Urinary bladder (tissue), 4 donors: ENCODE data around the gene ZNG1C. TPM values are rescaled to one million over a fixed set of nuclear protein-coding genes. Genes with fewer than 3 reads are reported as not detected.
"Not testable (repeated sequence)": the region's sequence is repeated elsewhere in the genome, so short reads cannot be mapped to it uniquely, and the experiment has no call there.

ENCODE experiments used
- DNase-seq: peaks from one replicate; pipeline ENCODE4 v3.0.0-alpha.2; 2015; ENCODE audit errors: extremely low spot score
- H3K27ac ChIP-seq: one replicate; pipeline ENCODE4 v1.5.1; 2013; ENCODE audit warnings: low read depth, mild to moderate bottlenecking, moderate library complexity
- H3K36me3 ChIP-seq: one replicate; pipeline ENCODE4 v1.6.1; 2013; ENCODE audit warnings: mild to moderate bottlenecking, moderate library complexity; ENCODE audit not compliant: insufficient read depth
- H3K4me1 ChIP-seq: one replicate; pipeline ENCODE4 v1.6.1; 2013; ENCODE audit warnings: mild to moderate bottlenecking, moderate library complexity; ENCODE audit not compliant: insufficient read depth
- H3K4me3 ChIP-seq: one replicate; pipeline ENCODE4 v1.5.1; 2013; ENCODE audit warnings: low read depth, low read length
- WGBS: extraction: QIAGEN DNeasy Blood & Tissue Kit; methylation state at CpG from one replicate; pipeline ENCODE4 v1.1.7; 2013; 5-methylcytosine and 5-hydroxymethylcytosine counted together
- polyA plus RNA-seq: library from polyadenylated mRNA; stranded (reverse); fragments of 200-250 nt; gene quantifications from one replicate; pipeline ENCODE4 v1.2.3, GENCODE V29; 2013
- total RNA-seq: library from RNA; depleted of rRNA; stranded (reverse); fragments of >200 nt; gene quantifications from one replicate; pipeline ENCODE4 v1.2.3, GENCODE V29; 2014
- donor health status: healthy with polysubstance abuse.
- donor health status: healthy.

Gene ZNG1C
- total and polyA plus RNA-seq, 2 donors: 10.7 to 44.4 TPM

- H3K36me3 ChIP-seq, DNase-seq, H3K4me3 ChIP-seq, H3K27ac ChIP-seq, H3K4me1 ChIP-seq: not testable (repeated sequence)
- 5% methylated on average over 6 of the region's 20 CpGs for WGBS
Measured at GRCh38 chr9:68324518-68324917, 82.7 kb downstream of the ZNG1C start.

GRCh38 chr9:68329106-68329505 lies 87.3 kb downstream of the ZNG1C start:
- not testable (repeated sequence) for H3K4me1 ChIP-seq, DNase-seq, H3K36me3 ChIP-seq, H3K4me3 ChIP-seq, H3K27ac ChIP-seq
- WGBS: 73% methylated on average over 2 of the region's 4 CpGs

GRCh38 chr9:68330531-68331173 lies 88.9 kb downstream of the ZNG1C start:
- WGBS: 81% methylated on average over 7 of the region's 11 CpGs
- H3K36me3 ChIP-seq, H3K4me3 ChIP-seq, H3K27ac ChIP-seq, DNase-seq, H3K4me1 ChIP-seq: not testable (repeated sequence)

- H3K4me3 ChIP-seq, DNase-seq, H3K4me1 ChIP-seq, H3K36me3 ChIP-seq, H3K27ac ChIP-seq: not testable (repeated sequence)
- 89% methylated on average over 1 of the region's 1 CpG for WGBS
Measured at GRCh38 chr9:68332122-68332521, 90.3 kb downstream of the ZNG1C start.

GRCh38 chr9:68335935-68336334 lies 94.2 kb downstream of the ZNG1C start:
- H3K27ac ChIP-seq, H3K4me3 ChIP-seq, DNase-seq, H3K36me3 ChIP-seq, H3K4me1 ChIP-seq: not testable (repeated sequence)
- WGBS: 63% methylated on average over 2 of the region's 3 CpGs

- not testable (repeated sequence) for H3K4me1 ChIP-seq, H3K36me3 ChIP-seq, H3K27ac ChIP-seq, H3K4me3 ChIP-seq, DNase-seq
- 29% methylated on average over 5 of the region's 10 CpGs for WGBS
Measured at GRCh38 chr9:68336639-68337339, 95.0 kb downstream of the ZNG1C start.

- DNase-seq, H3K36me3 ChIP-seq, H3K4me1 ChIP-seq, H3K4me3 ChIP-seq, H3K27ac ChIP-seq: not testable (repeated sequence)
- WGBS: 93% methylated on average over 7 of the region's 7 CpGs
Measured at GRCh38 chr9:68338000-68338399, 96.2 kb downstream of the ZNG1C start.

- WGBS: 11% methylated on average over 4 of the region's 10 CpGs
- not testable (repeated sequence) for H3K4me3 ChIP-seq, H3K27ac ChIP-seq, H3K4me1 ChIP-seq, DNase-seq, H3K36me3 ChIP-seq
Measured at GRCh38 chr9:68342265-68343025, 100.7 kb downstream of the ZNG1C start.

- not testable (repeated sequence) for H3K36me3 ChIP-seq, H3K27ac ChIP-seq, DNase-seq, H3K4me1 ChIP-seq, H3K4me3 ChIP-seq
- 33% methylated on average over 3 of the region's 4 CpGs for WGBS
Measured at GRCh38 chr9:68343242-68343641, 101.5 kb downstream of the ZNG1C start.

GRCh38 chr9:68343992-68344391 lies 102.2 kb downstream of the ZNG1C start:
- H3K4me3 ChIP-seq, DNase-seq, H3K27ac ChIP-seq, H3K36me3 ChIP-seq, H3K4me1 ChIP-seq: not testable (repeated sequence)
- WGBS: 22% methylated on average over 3 of the region's 4 CpGs

Other genes with a start within 250 kb of the ZNG1C start
- not detected for gene FOXD4L3, start 60.9 kb downstream of the ZNG1C start, total RNA-seq
- not detected for gene FOXD4L3, start 60.9 kb downstream of the ZNG1C start, polyA plus RNA-seq
- gene PGM5, start 114.6 kb downstream of the ZNG1C start, total RNA-seq: 206 TPM
- gene PGM5, start 114.6 kb downstream of the ZNG1C start, polyA plus RNA-seq: 491 TPM